Inferior parietal cortex (tissue), 1 donor: ENCODE data around the gene ECE1.
"Not testable (repeated sequence)": the region's sequence is repeated elsewhere in the genome, so short reads cannot be mapped to it uniquely, and the experiment has no call there.

Experiments used
- DNase-seq: peaks from one replicate; pipeline ENCODE4 v3.0.0-alpha.2; 2016; ENCODE audit errors: extremely low spot score

ECE1 gene

DNA sequence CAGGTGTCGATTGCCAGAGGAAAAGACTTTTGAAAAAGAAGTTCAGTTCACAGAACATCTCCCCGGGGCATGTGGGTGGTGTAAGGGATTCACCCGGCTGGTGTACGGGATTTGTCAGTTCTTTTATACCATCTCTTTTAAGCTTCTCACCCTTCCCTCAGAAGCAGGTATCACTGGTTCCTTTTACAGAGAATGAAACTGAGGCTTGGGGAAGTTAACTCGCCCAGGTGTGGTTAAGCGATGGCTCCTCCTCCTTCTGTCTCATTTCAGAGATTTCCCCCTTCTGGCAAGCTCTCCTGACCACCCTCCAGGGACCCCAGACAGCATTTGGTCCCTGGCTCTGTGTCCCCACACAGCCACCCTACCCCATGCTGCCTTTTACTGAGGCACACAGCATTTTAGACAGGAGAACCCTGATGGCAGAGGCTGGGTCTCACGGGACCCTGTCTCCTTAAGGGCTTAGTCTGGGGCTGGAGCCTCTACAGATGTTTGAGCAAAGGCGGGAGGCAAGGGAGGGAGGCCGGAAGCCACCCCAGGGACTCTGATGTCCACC, 2.8 kb upstream of the ECE1 start:
- no peak for DNase-seq

DNA sequence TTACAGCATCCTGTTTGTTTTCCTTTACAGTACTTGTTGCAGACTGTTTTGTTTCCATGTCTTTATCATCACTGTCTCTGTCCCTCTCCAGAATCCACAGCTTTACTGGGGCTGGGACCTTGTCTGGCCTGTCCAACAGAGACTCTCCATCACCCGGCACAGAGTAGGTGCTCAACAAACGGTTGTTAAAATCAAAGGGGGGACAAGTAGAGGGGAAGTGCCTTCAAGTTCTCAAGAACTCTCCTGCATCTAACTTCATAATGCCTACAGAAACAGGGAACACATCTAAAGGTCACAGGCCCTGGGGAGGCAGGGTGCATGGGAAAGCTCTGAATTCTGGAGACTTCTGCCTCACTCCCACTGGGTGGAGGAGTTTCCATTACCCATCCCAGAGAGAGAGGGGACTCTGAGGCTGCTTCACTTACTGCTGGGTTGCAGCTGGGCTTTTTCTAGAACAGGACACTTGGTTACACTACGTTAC, 2.3 kb upstream of the ECE1 start:
- DNase-seq = no peak

DNA sequence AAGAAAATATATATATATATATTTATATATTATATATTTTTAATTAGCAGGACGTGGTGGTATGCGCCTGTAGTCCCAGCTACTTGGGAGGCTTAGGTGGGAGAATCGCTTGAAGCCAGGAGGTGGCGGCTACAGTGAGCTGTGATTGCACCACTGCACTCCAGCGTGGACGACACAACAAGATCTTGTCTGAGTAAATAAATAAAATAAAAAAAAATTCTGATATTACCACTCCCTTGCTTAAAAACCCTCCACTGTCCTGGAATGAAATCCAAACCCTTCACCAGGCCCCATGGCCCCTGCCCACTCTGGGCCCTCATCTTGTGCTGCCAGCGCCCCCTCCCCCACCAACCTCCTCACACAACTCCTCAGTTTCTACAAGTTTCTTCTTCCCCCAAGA, 1.7 kb upstream of the ECE1 start:
- no peak for DNase-seq

DNA sequence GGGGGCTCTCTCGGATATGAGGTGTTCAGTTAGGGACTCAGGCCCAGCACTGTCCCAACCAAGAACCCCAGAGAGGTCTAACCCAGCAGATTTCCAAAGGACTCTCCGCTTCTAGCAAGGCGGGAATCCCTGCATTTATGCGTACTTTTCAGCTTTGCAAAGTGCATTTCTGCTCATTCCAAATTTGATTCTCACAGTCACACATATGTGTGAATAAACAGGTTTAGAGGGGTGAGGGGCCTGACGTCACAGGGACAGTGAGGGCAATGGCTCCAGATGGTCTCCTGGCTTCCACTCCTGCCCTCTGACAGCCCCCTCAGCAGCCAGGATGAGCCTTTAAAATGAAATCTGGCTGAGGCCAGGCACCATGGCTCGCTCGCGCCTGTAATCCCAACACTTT, 921 bp upstream of the ECE1 start:
- DNase-seq = no peak

DNA sequence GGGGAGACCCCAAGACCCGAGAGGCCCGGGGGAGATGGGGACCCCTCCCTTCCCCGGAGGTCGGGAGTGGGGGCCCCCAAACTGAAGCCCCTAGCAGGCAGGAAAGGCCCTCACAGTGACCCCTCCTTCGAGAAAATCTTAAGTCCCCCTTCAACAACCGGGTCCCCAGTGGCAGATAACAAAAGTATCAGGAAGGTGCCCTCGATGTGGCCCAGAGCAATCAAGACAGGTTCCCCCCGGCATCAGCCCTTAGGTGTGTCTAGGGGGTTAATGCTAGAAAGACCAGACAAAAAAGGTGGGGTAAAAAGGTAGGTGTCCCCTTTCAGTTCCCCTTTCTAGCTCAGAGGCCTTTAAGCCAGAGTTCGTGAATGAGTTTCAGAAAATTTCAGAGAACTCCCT, 282 bp upstream of the ECE1 start:
- no peak for DNase-seq

DNA sequence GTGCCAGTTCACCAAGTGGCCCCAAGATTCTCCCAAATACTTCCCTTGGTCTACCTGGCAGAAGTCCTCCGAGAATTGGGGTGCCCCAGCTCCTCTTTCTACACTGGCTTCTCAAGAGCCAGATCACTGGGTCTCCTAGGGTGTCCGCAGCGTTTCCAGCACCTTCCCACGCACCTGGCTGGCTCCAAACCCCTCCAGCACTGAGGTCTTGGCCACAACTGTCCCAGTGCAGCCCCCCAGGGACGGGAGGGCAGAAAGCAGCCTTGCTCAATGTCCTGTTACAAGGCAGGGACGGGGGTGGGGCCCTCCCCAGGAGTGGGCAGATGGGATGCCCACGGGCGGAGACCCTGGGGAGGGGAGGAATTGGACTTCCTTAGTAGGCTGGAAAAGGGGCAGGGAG, 1.1 kb downstream of the ECE1 start:
- no peak for DNase-seq

DNA sequence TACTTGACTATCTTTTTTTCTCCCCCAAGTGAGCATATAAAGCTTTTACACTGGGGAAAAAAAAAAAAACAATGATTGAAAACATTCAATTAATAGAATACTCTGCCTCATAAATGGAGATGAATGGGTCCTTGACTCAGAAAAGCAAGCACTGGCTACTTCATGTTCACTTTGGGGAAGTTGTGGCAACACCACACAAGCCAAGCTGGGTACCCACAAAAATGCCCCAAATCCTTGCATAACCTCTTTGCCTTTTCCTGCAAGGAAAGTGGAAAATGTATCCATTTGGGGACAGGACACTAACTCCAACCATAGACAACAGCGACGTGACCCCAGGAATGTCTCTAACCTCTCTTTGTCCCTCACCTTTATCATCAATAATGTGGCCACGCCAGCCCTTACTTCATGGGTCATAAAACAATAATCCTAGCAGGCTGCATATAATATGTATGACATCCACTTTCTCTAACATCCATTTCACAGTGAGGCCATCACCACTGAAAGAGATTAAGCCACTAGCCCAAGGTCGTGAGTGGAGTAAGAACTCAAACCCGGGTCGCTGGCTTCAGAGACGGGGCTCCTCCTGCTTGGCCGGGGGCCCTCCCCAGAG, 2.3 kb downstream of the ECE1 start:
- no peak for DNase-seq

DNA sequence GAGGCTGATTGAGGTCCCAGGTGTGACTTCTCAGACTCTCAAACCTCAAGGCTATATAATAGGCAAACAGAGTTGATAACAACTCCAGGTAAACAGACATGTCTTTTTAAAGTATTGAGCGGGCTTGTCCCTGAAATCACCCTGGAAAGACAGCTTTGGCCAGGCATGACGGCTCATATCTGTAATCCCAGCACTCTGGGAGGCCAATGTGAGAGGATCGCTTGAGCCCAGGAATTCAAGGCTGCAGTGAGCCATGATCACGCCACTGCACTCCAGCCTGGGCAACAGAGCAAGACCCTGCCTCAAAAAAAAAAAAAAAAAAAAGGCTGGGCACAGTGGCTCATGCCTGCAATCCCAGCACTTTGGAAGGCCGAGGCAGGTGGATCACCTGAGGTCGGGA, 4.9 kb downstream of the ECE1 start:
- DNase-seq = not testable (repeated sequence)

DNA sequence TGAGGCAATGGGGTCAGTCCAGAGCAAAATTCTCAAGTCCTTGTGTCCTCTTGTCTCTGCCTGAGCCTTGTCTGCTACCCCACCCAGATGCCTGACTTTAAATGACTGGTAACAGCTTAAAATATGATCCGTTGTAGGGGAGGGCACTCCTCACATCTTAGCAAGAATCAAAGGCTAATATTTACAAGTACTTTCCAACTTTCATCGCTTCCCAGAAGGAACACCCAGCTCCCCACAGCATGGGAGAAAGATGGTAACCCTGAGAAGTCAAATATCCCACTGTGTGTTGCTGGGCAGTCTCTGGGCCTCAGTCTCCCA, 5.2 kb downstream of the ECE1 start:
- no peak for DNase-seq

DNA sequence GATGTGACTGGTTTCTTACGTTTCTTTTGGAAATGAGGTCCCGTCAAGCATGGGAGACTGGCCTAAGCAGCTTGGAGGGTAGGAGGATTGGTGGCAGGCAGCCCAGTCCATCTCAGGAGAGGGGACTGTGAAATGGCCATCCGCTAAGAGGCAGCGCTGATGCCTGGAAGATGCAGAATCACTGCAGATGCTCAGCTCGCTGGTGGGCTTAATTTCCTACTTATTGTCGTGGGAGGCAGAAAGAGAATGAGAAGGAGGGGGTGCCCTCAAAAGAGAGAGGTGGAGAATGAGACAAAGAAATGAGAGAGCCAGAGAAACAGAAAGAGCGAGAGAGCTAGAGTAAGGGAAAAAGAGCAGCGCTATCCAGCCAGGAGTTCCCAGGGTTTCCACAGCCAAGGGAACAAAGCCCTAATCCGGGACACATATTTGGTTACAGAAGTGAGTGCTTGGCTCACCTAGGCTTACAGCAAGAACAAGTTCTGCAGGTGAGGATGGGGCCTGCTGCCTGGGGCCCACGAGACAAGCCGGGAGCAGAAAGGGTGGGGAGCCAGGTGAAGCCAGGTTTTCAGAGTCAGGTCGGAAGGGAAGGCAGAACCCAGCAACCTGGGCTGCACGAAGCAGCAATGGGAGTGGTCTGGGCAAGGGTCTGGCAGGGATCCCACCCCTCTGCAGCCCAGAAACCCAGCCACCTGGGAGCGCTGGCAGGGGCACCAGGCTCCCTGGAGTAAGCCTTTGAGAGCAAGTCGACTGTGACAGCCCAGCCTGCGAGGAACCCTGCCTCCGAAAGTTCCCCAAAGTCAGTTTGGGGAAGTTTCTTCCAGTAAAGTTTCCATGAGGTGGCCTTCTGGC, 5.8 kb downstream of the ECE1 start:
- no peak for DNase-seq

DNA sequence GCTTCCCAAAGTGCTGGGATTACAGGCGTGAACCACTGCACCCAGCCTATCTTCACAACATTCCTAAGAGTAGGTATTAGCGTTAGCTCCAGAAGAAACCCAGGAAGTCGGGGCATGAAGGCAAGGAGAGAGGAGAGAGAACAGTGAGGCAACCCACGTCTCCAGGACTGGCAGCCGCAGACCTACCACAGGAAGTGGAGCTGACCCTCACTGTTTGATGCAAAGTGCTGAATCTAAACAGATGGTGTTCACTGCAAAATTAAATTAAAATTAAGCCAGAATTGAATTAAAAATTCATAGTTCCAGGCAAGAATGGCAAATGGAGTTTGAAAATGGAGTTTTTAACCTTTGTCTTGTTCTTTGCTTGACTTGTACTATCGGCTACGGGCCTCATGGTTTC, 6.7 kb downstream of the ECE1 start:
- DNase-seq = no peak

DNA sequence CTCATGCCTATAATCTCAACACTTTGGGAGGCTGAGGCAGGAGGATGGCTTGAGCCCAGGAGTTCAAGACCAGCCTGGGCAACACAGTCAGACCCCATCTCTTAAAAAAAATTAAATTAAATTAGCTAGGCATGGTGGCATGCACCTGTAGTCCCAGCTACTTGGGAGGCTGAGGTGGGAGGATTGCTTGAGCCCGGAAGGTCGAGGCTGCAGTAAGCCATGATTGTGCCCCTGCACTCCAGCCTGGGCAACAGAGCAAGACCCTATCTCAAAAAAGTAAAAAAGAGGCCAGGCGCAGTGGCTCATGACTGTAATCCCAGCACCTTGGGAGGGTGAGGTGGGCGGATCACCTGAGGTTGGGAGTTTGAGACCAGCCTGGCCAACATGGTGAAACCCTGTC, 8.2 kb downstream of the ECE1 start:
- not testable (repeated sequence) for DNase-seq

DNA sequence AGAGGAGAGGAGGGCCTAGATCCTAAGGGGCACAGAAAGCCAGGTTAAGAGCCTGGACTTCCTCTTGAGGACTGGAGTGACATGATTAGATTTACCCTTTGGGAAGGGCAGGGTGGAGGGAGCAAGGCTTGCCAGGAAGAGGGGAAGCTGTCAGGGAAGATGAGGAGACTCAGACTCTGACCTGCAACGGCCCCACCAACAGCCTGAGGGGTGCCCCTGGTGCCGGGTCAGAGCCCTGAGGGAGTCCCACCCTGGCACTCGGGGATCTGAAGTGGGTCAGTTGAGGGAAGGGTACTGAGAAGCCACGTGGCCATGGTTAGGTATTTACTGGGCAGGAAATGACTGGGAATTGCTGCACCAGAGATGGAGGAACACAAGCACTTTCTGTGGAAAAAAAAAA, 9.8 kb downstream of the ECE1 start:
- no peak for DNase-seq

DNA sequence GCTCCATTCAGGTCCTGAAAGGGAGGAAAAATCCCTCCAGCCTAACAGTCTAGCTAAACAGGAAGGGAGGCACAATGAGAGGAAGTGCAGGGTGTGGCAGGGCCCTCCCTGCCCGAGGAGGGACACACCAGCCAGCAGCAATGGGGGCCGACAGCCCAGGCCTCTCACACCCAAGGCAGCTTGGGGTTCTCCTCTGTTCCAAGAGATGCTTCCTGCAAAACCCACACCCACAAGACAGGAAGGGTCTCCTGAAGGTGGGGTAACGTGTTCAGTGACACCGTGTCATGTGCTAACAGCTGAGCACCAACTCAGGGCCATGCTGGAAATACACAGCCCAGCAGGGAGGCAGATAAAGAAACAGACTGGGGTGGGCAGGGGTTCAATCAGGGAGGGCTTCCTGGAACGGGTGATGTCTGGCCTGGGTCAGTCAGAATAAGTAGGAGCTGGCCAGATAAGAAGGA, 10.2 kb downstream of the ECE1 start:
- DNase-seq = no peak

DNA sequence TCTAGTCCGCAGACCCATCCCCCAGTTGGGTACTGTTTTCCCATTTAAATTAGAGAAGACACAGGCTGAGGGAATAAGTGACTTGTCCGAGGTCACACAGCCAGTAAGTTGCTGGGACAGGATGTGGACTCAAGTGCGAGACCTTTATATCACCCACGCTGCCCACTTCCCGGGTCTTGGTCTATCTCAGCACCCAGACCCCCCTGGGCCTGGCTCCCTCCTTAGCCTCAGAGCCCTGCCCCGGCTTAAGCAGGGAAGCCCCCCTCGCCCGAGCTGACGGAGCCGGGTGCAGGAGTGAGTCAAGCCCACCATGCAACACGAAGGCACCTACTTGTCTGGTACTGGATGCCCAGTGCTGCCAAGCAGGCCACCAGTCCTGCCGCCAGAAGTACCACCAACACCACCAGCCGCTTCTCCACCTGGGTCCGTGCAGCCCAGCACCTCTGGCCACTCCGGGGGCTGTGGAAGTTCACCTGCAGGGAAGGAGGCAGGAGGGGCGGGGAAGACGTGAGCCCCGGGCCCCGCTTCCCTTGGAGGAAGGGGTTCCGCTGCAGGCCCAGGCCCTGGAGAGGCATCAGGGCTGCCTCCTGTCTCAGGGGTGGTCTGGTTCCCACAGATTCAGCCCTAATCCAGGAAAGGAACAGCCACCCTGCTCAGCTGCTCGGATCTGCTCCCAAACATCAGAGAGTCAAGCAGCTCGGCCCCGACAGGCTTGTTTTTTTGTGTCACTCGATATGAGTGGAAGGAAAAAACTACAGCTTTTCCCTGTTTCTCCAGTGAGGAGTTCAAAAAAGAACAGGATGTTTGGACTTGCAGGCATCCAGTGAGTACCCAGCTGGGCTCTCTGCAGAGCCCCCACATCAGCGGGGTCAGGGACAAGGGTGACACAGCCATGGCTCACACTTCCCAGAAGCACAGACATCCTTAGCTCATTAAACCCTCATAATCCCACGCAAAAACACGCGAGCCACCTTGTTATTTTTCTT, 11.1 kb downstream of the ECE1 start:
- no peak for DNase-seq

DNA sequence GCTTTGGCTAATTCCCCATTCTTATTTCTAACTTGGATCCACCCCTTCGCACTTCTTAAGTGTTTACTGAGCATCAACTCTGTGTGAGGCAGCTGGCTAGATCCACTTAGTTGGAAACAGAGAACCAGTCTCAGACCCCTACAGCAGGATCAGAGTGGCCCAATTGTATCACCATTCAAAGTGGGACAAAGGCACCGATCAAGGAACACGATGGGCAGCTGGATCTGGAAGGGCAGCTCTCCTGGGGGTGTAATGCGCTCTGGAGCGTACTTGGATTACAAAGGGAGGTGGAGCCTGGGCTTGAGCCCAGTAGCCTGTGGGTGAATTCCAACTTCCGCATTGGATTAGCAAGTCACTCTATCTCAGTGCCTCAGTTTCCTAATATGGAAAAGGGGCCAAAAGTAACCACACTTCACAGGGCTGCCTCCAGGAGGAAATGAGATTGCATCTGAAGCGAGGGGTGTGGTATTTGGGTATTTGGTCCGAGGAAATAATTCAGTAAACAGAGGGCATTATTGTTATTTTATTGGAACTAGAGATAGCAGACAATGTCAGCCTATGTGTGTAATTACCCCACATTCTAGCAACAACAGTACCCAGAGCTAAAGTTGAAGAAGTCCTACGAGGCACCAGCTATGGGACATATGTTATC, 11.9 kb downstream of the ECE1 start:
- DNase-seq = no peak

DNA sequence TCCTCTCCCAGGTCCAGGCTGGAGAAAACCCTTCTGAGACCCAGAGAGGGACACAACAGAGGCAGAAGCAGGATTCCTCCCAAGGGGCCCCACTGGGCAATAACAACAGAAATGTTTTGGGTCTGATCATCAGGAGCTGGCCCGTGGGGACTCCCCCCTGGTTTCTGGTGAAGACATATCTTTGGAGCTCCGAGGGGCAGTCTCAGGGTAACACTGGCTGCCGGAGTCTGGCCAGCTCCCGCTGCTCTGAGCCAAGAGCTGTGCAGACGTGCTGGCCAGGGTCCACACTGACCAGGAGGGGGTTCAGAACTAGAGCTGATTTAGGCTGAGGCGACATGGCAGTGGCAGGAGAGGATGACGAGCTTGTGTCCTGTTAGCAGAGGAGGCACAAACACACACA, 13.1 kb downstream of the ECE1 start:
- no peak for DNase-seq

DNA sequence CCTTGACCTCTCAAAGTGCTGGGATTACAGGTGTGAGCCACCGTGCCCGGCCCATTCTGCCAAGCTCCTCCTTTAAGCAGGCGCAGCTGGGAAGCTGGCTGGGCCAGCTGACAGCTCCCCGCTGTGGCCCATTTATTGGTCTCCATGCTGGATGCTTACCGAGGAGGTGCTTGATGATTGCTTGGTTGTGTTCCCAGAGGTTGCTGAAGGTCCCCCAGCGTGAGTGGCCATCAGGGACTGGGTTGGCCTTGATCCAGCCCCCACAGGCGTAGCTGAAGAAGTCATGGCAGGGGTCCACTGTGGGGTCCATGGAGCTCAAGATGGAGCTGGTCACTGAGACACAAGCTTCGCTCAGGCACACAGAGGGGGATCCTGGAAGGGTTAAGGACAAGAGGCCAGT, 17.7 kb downstream of the ECE1 start:
- no peak for DNase-seq

DNA sequence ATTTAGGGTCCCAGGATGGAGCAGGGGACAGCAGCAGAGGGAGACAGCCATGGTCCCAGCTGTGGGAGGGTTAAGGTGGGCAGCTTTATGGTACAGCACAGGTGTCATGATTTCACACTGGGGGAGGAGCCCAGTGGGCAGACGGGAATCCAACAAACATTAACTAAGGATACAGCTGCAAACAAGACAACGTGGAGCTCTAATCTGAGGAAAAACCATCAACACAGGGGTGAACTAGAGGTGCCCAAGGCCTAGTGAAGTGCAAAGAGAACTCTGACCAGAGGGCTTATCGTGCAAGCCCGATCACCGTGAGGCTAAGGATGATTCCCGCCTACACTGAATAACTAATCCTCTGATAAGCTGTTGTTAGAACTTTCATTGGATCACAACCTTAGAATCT, 18.7 kb downstream of the ECE1 start:
- no peak for DNase-seq

DNA sequence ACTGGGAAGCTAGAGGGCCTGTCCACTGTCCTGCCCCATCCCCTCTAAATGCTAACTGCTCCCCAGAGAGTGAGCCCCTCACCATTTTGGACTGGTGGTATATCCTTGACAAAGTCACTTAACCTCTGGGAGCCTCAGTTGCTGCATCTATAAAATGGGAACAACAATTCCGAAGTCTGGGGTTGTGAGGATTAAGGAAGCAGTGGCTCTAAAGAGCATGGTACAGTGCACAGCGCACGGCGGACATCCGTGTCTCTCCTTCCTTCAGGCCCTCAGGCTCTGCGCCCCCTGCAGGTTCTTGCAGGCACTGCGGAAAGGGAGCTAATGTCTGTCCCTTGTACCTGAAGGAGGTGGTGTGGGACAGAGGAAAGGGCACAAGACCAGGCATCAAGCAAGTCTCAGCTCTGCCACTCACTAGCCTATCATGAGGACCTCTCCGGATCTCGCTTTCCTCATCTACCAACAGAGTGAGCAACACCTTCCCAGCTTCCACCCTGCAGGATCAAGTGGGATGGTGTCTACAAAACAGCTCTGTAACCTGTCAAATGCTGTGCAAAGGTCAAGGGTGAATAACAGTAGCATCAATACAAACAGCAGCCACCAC, 20.1 kb downstream of the ECE1 start:
- peak; percentile 64 for DNase-seq

DNA sequence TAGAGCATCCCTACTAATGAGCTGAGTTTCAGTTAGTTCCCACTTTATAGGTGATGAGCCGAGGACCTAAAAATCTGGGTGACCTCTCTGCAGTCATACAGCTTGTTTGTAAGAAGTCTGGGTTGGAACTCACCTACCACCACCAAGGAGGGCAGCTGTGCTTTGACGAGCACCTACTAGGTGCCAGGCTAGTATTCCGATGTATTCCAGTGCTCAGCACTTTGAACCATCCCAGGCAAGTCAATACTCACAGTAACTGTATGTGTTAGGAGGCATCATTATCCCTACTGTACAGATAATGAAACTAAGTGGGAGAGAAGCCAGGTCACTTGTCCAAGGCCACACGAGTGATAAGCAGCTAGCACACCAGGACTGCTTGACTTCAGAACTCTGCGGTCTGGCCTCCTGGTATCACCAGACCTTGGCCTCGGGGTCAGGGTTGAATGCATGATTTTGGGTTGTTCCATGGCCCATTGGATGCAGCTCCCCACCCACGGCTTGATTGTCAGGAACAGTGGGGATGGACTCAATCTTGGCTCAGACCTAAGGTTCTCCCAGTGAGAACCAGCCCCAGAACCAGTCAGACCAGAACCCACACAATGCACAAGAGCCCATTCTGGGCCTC, 20.7 kb downstream of the ECE1 start:
- no peak for DNase-seq
